GM12878 (cell line): ENCODE data around the gene JAML. TPM values are rescaled to one million over a fixed set of nuclear protein-coding genes. Genes with fewer than 3 reads are reported as not detected.

Experiments used
- ATAC-seq: fragments of 200-7000 bp; cut with Tn5 transposase; 3 replicates; pipeline ENCODE4 v1.9.1; 2020; ENCODE audit warnings: mild to moderate bottlenecking, moderate library complexity
- BruUV-seq: library from RNA; stranded (reverse); fragments of 400-500 nt; replicated peaks from 2 replicates; lab custom pipeline; 2021; lab: Mats Ljungman, UMichigan
- CTCF ChIA-PET: fragments of 300-600 bp; sonication (Branson Sonifier 250); formaldehyde crosslinking; extraction: SDS; loops from one replicate; lab custom pipeline; 2021; ENCODE audit warnings: inconsistent platforms; lab: Yijun Ruan, JAX
- POLR2A ChIA-PET: fragments of 350-600 bp; formaldehyde crosslinking; extraction: SDS; loops from one replicate; lab custom pipeline; 2021; ENCODE audit warnings: inconsistent platforms; lab: Charles Lee
- RAD21 ChIA-PET: fragments of 300-600 bp; sonication (Branson Sonifier 250); formaldehyde crosslinking; loops from one replicate; lab custom pipeline; 2023; ENCODE audit warnings: antibody characterized with exemption; ENCODE audit not compliant: unreplicated experiment; lab: Charles Lee
- SMC1A ChIA-PET: fragments of 300-600 bp; sonication (Branson Sonifier 250); formaldehyde crosslinking; loops from one replicate; lab custom pipeline; 2023; ENCODE audit not compliant: unreplicated experiment, uncharacterized antibody; lab: Charles Lee
- DNase-seq: peaks from one replicate; pipeline ENCODE4 v3.0.0-alpha.2; 2011; ENCODE audit warnings: low read depth, low spot score
- FAIRE-seq: peaks from 3 replicates; lab custom pipeline; 2011; peaks lifted over from hg19 to GRCh38; lab: Jason Lieb, UNC
- H2AFZ ChIP-seq: 2 replicates; pipeline ENCODE4 v1.6.0; 2011; ENCODE audit warnings: low read depth, low read length, control low read depth; ENCODE audit not compliant: control insufficient read depth
- H3K27ac ChIP-seq: 2 replicates; pipeline ENCODE4 v1.5.1; 2011; ENCODE audit warnings: control low read depth; ENCODE audit not compliant: control insufficient read depth, insufficient read depth
- H3K27me3 ChIP-seq, 2 experiments: replicated peaks in 1 of 2; 2 replicates each; pipeline versions ENCODE4 v1.6.0 to v1.6.1; 2011; ENCODE audit warnings: low read length in 1 of 2; ENCODE audit not compliant: control insufficient read depth in 2 of 2, insufficient read depth in 2 of 2
- H3K36me3 ChIP-seq, 2 experiments: 2 replicates each; pipeline ENCODE4 v1.5.1; 2011; ENCODE audit warnings: low read length in 1 of 2; ENCODE audit not compliant: control insufficient read depth in 2 of 2, insufficient read depth in 2 of 2
- H3K4me1 ChIP-seq: 2 replicates; pipeline ENCODE4 v1.6.1; 2011; ENCODE audit warnings: mild to moderate bottlenecking, low read length, moderate library complexity, mixed read lengths; ENCODE audit not compliant: control insufficient read depth, insufficient read depth
- H3K4me2 ChIP-seq: 2 replicates; pipeline ENCODE4 v1.6.0; 2011; ENCODE audit warnings: control low read depth; ENCODE audit not compliant: control insufficient read depth, insufficient read depth
- H3K4me3 ChIP-seq: fragments of 200-600 bp; sonication (generic); 2 replicates; pipeline ENCODE4 v1.5.1; 2016
- H3K79me2 ChIP-seq: 2 replicates; pipeline ENCODE4 v1.6.0; 2011; ENCODE audit warnings: low read length; ENCODE audit not compliant: control insufficient read depth, insufficient read depth
- H3K9ac ChIP-seq: 2 replicates; pipeline ENCODE4 v1.8.0; 2011; ENCODE audit warnings: low read length, control low read depth, mixed read lengths; ENCODE audit not compliant: control insufficient read depth, insufficient read depth
- H3K9me3 ChIP-seq: replicated peaks from 3 replicates; pipeline ENCODE4 v1.5.1; 2011; ENCODE audit warnings: mild to moderate bottlenecking, low read length; ENCODE audit not compliant: control insufficient read depth, insufficient read depth
- H4K20me1 ChIP-seq: 2 replicates; pipeline ENCODE4 v1.6.0; 2011; ENCODE audit not compliant: control insufficient read depth, insufficient read depth
- BCLAF1 ChIP-seq: fragments of 450-650 bp; IDR thresholded peaks from 2 replicates; pipeline ENCODE4 v1.6.1; 2017; ENCODE audit warnings: antibody characterized with exemption, mild to moderate bottlenecking, moderate library complexity
- DPF2 ChIP-seq: fragments of 450-650 bp; IDR thresholded peaks from 2 replicates; pipeline ENCODE4 v1.6.1; 2017; ENCODE audit warnings: mild to moderate bottlenecking
- HDGF ChIP-seq: fragments of 450-650 bp; IDR thresholded peaks from 2 replicates; pipeline ENCODE4 v1.6.1; 2016; ENCODE audit warnings: antibody characterized with exemption
- MEF2B ChIP-seq: fragments of 450-650 bp; IDR thresholded peaks from 2 replicates; pipeline ENCODE4 v1.6.1; 2018; ENCODE audit warnings: mild to moderate bottlenecking, moderate library complexity; ENCODE audit not compliant: partially characterized antibody, poor library complexity, severe bottlenecking
- NFXL1 ChIP-seq: fragments of 450-650 bp; IDR thresholded peaks from 2 replicates; pipeline ENCODE4 v1.6.1; 2017; ENCODE audit warnings: antibody characterized with exemption, mild to moderate bottlenecking, borderline replicate concordance
- SRF ChIP-seq, 2 experiments: IDR thresholded peaks; 2 replicates each; pipeline ENCODE4 v1.6.1; 2011; ENCODE audit warnings: low read depth in 2 of 2, low read length in 2 of 2, mild to moderate bottlenecking in 1 of 2, moderate library complexity in 1 of 2
- TARDBP ChIP-seq: IDR thresholded peaks from 2 replicates; pipeline ENCODE4 v1.6.1; 2016; ENCODE audit warnings: borderline replicate concordance
- ZNF217 ChIP-seq: fragments of 450-650 bp; IDR thresholded peaks from 2 replicates; pipeline ENCODE4 v1.6.1; 2017; ENCODE audit warnings: antibody characterized with exemption, mild to moderate bottlenecking
- ZNF687 ChIP-seq: fragments of 450-650 bp; IDR thresholded peaks from 2 replicates; pipeline ENCODE4 v1.6.1; 2017; ENCODE audit warnings: mild to moderate bottlenecking, moderate library complexity
- WGBS: methylation state at CpG from one replicate; pipeline ENCODE4 v1.1.6; 2016; ENCODE audit warnings: low lambda C conversion rate; ENCODE audit not compliant: insufficient replicate concordance, insufficient coverage; ENCODE audit errors: missing lambda C conversion rate; 5-methylcytosine and 5-hydroxymethylcytosine counted together
- in situ Hi-C: fragments of 300-500 bp; cut with MboI; formaldehyde crosslinking; loops from 9 replicates; pipeline ENCODE4 v1.14.3; 2018; ENCODE audit warnings: mixed read lengths
- intact Hi-C: fragments of 100-400 bp; cut with micrococcal nuclease; formaldehyde crosslinking; loops from one replicate; pipeline ENCODE4 v1.14.2; 2022; ENCODE audit not compliant: unreplicated experiment
- polyA plus RNA-seq, 11 experiments: library from polyadenylated mRNA; depleted of rRNA in 4 of 11; unstranded in 6 of 11; stranded (reverse) in 5 of 11; fragments of >200 nt; fragmentation: Nextera tagmentation in 4 of 11; fragmentation: Illumina TruSeq in 1 of 11; extraction: Ambion mirVana in 4 of 11; extraction: Trizol in 1 of 11; gene quantifications; 1 replicate in 1 of 11; 2 replicates in 10 of 11; pipeline versions ENCODE4 v1.2.1 to v1.2.3, GENCODE V29; 2011 to 2016; ENCODE audit warnings: inconsistent platforms in 2 of 11, missing spikeins in 2 of 11, low read depth in 1 of 11
- total RNA-seq, 4 experiments: library from RNA; depleted of rRNA in 3 of 4; stranded (reverse); fragments of >200 nt in 3 of 4; fragmentation: Illumina TruSeq in 1 of 4; extraction: Trizol in 1 of 4; gene quantifications; 2 replicates each; pipeline versions ENCODE4 v1.2.1 to v1.2.3, GENCODE V29; 2013 to 2021
- TF ChIP-seq, protein P1 (sequence below): fragments of 450-650 bp; formaldehyde crosslinking; IDR thresholded peaks from 2 replicates; pipeline ENCODE4 v1.5.0; 2022; ENCODE audit warnings: mild to moderate bottlenecking, missing genetic modification characterization
- TF ChIP-seq, protein P2 (sequence below): fragments of 450-650 bp; IDR thresholded peaks from 2 replicates; pipeline ENCODE4 v1.6.1; 2017; ENCODE audit warnings: mild to moderate bottlenecking, low read depth, inconsistent platforms; ENCODE audit not compliant: poor library complexity, severe bottlenecking

The JAML gene
- total and polyA plus RNA-seq, 10 of the 15 experiments (the other 5 are each of a cell fraction or from before 2014, with no cell fraction given) = 0.60 to 8.1 (median 3.5) TPM

- H3K4me1 ChIP-seq = peaks cover 17% of the 10 kb centered on the region
- H2AFZ ChIP-seq = no peak overlapping the region
- H3K79me2 ChIP-seq = no peaks in the 10 kb centered on the region
- no peak for FAIRE-seq
- intact Hi-C loops = no loop called here
- no peak for ATAC-seq
- no peak overlapping the region for H3K4me2 ChIP-seq
- H3K4me3 ChIP-seq = no peak overlapping the region
- SMC1A ChIA-PET = interaction anchor here (0.7 to 2.1 kb wide), 5 partner anchors 9 to 44 kb away, joined by 3 to 6 read pairs (median 3); no protein-coding TSS in a partner anchor
- no peaks in the 10 kb centered on the region for H3K27me3 ChIP-seq
- no peak for DNase-seq
- no TSS peak for BruUV-seq
- CTCF ChIA-PET = interaction anchor here (0.7 to 2.1 kb wide), 2 partner anchors 23 to 125 kb away, joined by 3 to 8 read pairs; no protein-coding TSS in a partner anchor
- WGBS = 88% methylated on average over 5 of the region's 5 CpGs
- in situ Hi-C loops = no loop called here
- H4K20me1 ChIP-seq = no peaks in the 10 kb centered on the region
- RAD21 ChIA-PET = interaction anchor here (1.1 kb wide), 1 partner anchor 23 kb away, joined by 4 read pairs; no protein-coding TSS in a partner anchor
- POLR2A ChIA-PET = interaction anchor here (0.6 kb wide), 1 partner anchor 23 kb away, joined by 5 read pairs; no protein-coding TSS in a partner anchor
- peaks cover 1% of the 10 kb centered on the region; the same call in 1 of the 3 replicates for H3K9me3 ChIP-seq
- no peak overlapping the region for H3K9ac ChIP-seq
- no peak overlapping the region for H3K27ac ChIP-seq
- H3K36me3 ChIP-seq = no peaks in the 10 kb centered on the region
- TF ChIP-seq, protein P1, sequence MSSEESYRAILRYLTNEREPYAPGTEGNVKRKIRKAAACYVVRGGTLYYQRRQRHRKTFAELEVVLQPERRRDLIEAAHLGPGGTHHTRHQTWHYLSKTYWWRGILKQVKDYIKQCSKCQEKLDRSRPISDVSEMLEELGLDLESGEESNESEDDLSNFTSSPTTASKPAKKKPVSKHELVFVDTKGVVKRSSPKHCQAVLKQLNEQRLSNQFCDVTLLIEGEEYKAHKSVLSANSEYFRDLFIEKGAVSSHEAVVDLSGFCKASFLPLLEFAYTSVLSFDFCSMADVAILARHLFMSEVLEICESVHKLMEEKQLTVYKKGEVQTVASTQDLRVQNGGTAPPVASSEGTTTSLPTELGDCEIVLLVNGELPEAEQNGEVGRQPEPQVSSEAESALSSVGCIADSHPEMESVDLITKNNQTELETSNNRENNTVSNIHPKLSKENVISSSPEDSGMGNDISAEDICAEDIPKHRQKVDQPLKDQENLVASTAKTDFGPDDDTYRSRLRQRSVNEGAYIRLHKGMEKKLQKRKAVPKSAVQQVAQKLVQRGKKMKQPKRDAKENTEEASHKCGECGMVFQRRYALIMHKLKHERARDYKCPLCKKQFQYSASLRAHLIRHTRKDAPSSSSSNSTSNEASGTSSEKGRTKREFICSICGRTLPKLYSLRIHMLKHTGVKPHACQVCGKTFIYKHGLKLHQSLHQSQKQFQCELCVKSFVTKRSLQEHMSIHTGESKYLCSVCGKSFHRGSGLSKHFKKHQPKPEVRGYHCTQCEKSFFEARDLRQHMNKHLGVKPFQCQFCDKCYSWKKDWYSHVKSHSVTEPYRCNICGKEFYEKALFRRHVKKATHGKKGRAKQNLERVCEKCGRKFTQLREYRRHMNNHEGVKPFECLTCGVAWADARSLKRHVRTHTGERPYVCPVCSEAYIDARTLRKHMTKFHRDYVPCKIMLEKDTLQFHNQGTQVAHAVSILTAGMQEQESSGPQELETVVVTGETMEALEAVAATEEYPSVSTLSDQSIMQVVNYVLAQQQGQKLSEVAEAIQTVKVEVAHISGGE (CRISPR knock-in tag) = no peak
- no peak for TF ChIP-seq MEF2B
- TF ChIP-seq ZNF217 = no peak
- TF ChIP-seq, protein P2, sequence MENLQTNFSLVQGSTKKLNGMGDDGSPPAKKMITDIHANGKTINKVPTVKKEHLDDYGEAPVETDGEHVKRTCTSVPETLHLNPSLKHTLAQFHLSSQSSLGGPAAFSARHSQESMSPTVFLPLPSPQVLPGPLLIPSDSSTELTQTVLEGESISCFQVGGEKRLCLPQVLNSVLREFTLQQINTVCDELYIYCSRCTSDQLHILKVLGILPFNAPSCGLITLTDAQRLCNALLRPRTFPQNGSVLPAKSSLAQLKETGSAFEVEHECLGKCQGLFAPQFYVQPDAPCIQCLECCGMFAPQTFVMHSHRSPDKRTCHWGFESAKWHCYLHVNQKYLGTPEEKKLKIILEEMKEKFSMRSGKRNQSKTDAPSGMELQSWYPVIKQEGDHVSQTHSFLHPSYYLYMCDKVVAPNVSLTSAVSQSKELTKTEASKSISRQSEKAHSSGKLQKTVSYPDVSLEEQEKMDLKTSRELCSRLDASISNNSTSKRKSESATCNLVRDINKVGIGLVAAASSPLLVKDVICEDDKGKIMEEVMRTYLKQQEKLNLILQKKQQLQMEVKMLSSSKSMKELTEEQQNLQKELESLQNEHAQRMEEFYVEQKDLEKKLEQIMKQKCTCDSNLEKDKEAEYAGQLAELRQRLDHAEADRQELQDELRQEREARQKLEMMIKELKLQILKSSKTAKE = no peak
- no peak for TF ChIP-seq NFXL1
- TF ChIP-seq BCLAF1 = no peak
- no peak for TF ChIP-seq SRF (IDR thresholded peaks at IDR 0.05; ENCODE audit: low read depth in 2 of 2, low read length in 2 of 2)
- no peak for TF ChIP-seq HDGF
- no peak for TF ChIP-seq DPF2
- no peak for TF ChIP-seq TARDBP
- no peak for TF ChIP-seq ZNF687
These were observed 3.4 kb downstream of the JAML start for GRCh38 chr11:118221419-118221818.
